ENCODE results near the gene DUT. TPM values are rescaled to one million over a fixed set of nuclear protein-coding genes. Genes with fewer than 3 reads are reported as not detected.
A peak's percentile ranks its signal among the peaks of the same experiment; 100 is the strongest.

DUT gene
- total RNA-seq, 1 experiment from 2014 or later: 148 TPM

- peaks cover 19% of the 10 kb centered on the region for H3K79me2 ChIP-seq (ENCODE audit: low read depth)
- intact Hi-C loops (cut with micrococcal nuclease; ENCODE audit: unreplicated experiment): loop anchor here (10.0 kb wide), 1 partner anchor 715 kb away; the partner anchor contains the start of gene SECISBP2L
- POLR2A ChIA-PET (ENCODE audit: unreplicated experiment): no interaction called here
- no peaks in the 10 kb centered on the region for H3K9me3 ChIP-seq (ENCODE audit: insufficient read depth, low read depth)
- H3K27ac ChIP-seq: no peak overlapping the region
- H3K4me1 ChIP-seq (replicated peaks; ENCODE audit: insufficient read depth): peaks cover 16% of the 10 kb centered on the region
- BruUV-seq (replicated peaks): TSS peak; percentile 70
- no peaks in the 10 kb centered on the region for H3K36me3 ChIP-seq (ENCODE audit: low read depth)
- DNase-seq: peak in 1 of 2 experiments; percentile 35
- peak overlapping the region; percentile 91 for H2AFZ ChIP-seq
- CTCF ChIA-PET: no interaction called here
- H3K9me2 ChIP-seq (ENCODE audit: insufficient read depth): no peaks in the 10 kb centered on the region
- no peaks in the 10 kb centered on the region for H3K27me3 ChIP-seq (ENCODE audit: insufficient read depth, low read depth)
- no peaks in the 10 kb centered on the region for H3F3A ChIP-seq (ENCODE audit: insufficient read depth, low read depth)
- H3K4me2 ChIP-seq: peak overlapping the region; percentile 97
- no peak for TF ChIP-seq CTCF (conservative IDR thresholded peaks at IDR 0.05)
- TF ChIP-seq EZH2 (IDR thresholded peaks at IDR 0.05; ENCODE audit: low read depth): no peak
- H4K20me1 ChIP-seq (ENCODE audit: insufficient read depth): no peaks in the 10 kb centered on the region; the same call in 1 of the 2 replicates
- peak overlapping the region; percentile 94 for H3K4me3 ChIP-seq
Observed at GRCh38 chr15:48330105-48330785, 984 bp upstream of the DUT start.

GRCh38 chr15:48331796-48332641 is 790 bp downstream of the DUT start:
- Histone ChIP-seq H4K20me1 (ENCODE audit: insufficient read depth) (no peaks in the 10 kb centered on the region; the same call in 1 of the 2 replicates), H2AFZ (peak overlapping the region; percentile 91), H3K36me3 (ENCODE audit: low read depth) (no peaks in the 10 kb centered on the region), H3K9me3 (ENCODE audit: insufficient read depth, low read depth) (no peaks in the 10 kb centered on the region), H3K9me2 (ENCODE audit: insufficient read depth) (no peaks in the 10 kb centered on the region), H3K4me2 (peak overlapping the region; percentile 97), H3F3A (ENCODE audit: insufficient read depth, low read depth) (no peaks in the 10 kb centered on the region), H3K4me1 (replicated peaks; ENCODE audit: insufficient read depth) (peaks cover 16% of the 10 kb centered on the region), H3K4me3 (peak overlapping the region; percentile 94), H3K79me2 (ENCODE audit: low read depth) (peaks cover 19% of the 10 kb centered on the region), H3K27me3 (ENCODE audit: insufficient read depth, low read depth) (no peaks in the 10 kb centered on the region), H3K27ac (peak overlapping the region; percentile 80)
- DNase-seq: peak in 1 of 2 experiments; percentile 44
- BruUV-seq (replicated peaks): no TSS peak
- intact Hi-C loops (cut with micrococcal nuclease; ENCODE audit: unreplicated experiment): loop anchor here (10.0 kb wide), 1 partner anchor 713 kb away; the partner anchor contains the start of gene SECISBP2L
- ChIA-PET CTCF (interaction anchor here (0.7 kb wide), 1 partner anchor 1294 kb away, joined by 3 read pairs; no protein-coding TSS in a partner anchor), POLR2A (ENCODE audit: unreplicated experiment) (interaction anchor here (0.6 kb wide), 1 partner anchor 479 kb away, joined by 24 read pairs; the partner anchor contains the start of gene CEP152)
- TF ChIP-seq CTCF (conservative IDR thresholded peaks at IDR 0.05): no peak
- no peak for TF ChIP-seq EZH2 (IDR thresholded peaks at IDR 0.05; ENCODE audit: low read depth)

- intact Hi-C loops (cut with micrococcal nuclease; ENCODE audit: unreplicated experiment): loop anchor here (10.0 kb wide), 1 partner anchor 712 kb away; the partner anchor contains the start of gene SECISBP2L
- ChIA-PET POLR2A (ENCODE audit: unreplicated experiment) (no interaction called here), CTCF (no interaction called here)
- Histone ChIP-seq H3K4me2 (peak overlapping the region; percentile 97), H3K4me1 (replicated peaks; ENCODE audit: insufficient read depth) (peaks cover 16% of the 10 kb centered on the region), H3K4me3 (peak overlapping the region; percentile 94), H4K20me1 (ENCODE audit: insufficient read depth) (no peaks in the 10 kb centered on the region; the same call in 1 of the 2 replicates), H3K9me3 (ENCODE audit: insufficient read depth, low read depth) (no peaks in the 10 kb centered on the region), H3K27me3 (ENCODE audit: insufficient read depth, low read depth) (no peaks in the 10 kb centered on the region), H3K36me3 (ENCODE audit: low read depth) (0 out of 2 replicates have a peak, but pooled peaks cover 4% of the 10 kb centered on the region), H3K27ac (no peak overlapping the region), H2AFZ (no peak overlapping the region), H3K9me2 (ENCODE audit: insufficient read depth) (no peaks in the 10 kb centered on the region), H3F3A (ENCODE audit: insufficient read depth, low read depth) (no peaks in the 10 kb centered on the region), H3K79me2 (ENCODE audit: low read depth) (peaks cover 19% of the 10 kb centered on the region)
- TF ChIP-seq EZH2 (IDR thresholded peaks at IDR 0.05; ENCODE audit: low read depth) (no peak), CTCF (conservative IDR thresholded peaks at IDR 0.05) (no peak)
- no peak for DNase-seq
- BruUV-seq (replicated peaks): TSS peak; percentile 64
Observed at GRCh38 chr15:48332642-48333034, 1.4 kb downstream of the DUT start.
